Naive thymus-derived CD4-positive, alpha-beta T cell (primary cell): ENCODE data around the gene ACCS. TPM values are rescaled to one million over a fixed set of nuclear protein-coding genes. Genes with fewer than 3 reads are reported as not detected.

ENCODE experiments used
- ATAC-seq: fragments of 150-1000 bp; cut with Tn5 transposase; 2 replicates; pipeline ENCODE4 v1.10.0; 2021; ENCODE audit warnings: mild to moderate bottlenecking, moderate library complexity
- CTCF ChIA-PET: fragments of 350-600 bp; sonication (Branson Sonifier 250); formaldehyde crosslinking; loops from one replicate; lab custom pipeline; 2021; ENCODE audit warnings: antibody characterized with exemption; lab: Charles Lee
- POLR2A ChIA-PET: fragments of 350-600 bp; sonication (Branson Sonifier 250); formaldehyde crosslinking; loops from one replicate; lab custom pipeline; 2021; ENCODE audit warnings: antibody characterized with exemption, inconsistent platforms; lab: Charles Lee
- DNase-seq, 9 donors: peaks; one replicate each; pipeline versions ENCODE4 v3.0.0 to v3.0.0-alpha.2; 2020 to 2022; ENCODE audit warnings: mixed read lengths in 1 of 9
- H3K27ac ChIP-seq: one replicate; pipeline ENCODE4 v1.7.0; 2013; ENCODE audit warnings: mild to moderate bottlenecking, low read depth, low read length, moderate library complexity
- H3K27me3 ChIP-seq, 2 donors: one replicate each; pipeline ENCODE4 v1.7.0; 2013; ENCODE audit warnings: low read length in 2 of 2, mild to moderate bottlenecking in 2 of 2, moderate library complexity in 2 of 2; ENCODE audit not compliant: control insufficient read depth in 2 of 2, insufficient read depth in 2 of 2
- H3K36me3 ChIP-seq, 3 experiments: 1 replicate in 2 of 3; 2 replicates in 1 of 3; pipeline ENCODE4 v1.7.0; 2013; ENCODE audit warnings: low read length in 3 of 3, mild to moderate bottlenecking in 3 of 3, moderate library complexity in 1 of 3; ENCODE audit not compliant: insufficient read depth in 3 of 3, control insufficient read depth in 2 of 3
- H3K4me1 ChIP-seq, 2 donors: one replicate each; pipeline ENCODE4 v1.7.0; 2013; ENCODE audit warnings: low read length in 2 of 2, mild to moderate bottlenecking in 2 of 2, moderate library complexity in 1 of 2; ENCODE audit not compliant: control insufficient read depth in 2 of 2, insufficient read depth in 2 of 2
- H3K4me3 ChIP-seq: 2 replicates; pipeline ENCODE4 v1.7.0; 2013; ENCODE audit warnings: mild to moderate bottlenecking, low read length
- H3K9me3 ChIP-seq, 3 experiments: 1 replicate in 2 of 3; 2 replicates in 1 of 3; pipeline ENCODE4 v1.7.0; 2013; ENCODE audit warnings: low read length in 3 of 3; ENCODE audit not compliant: control insufficient read depth in 2 of 3
- H3K27ac Mint-ChIP-seq, 9 donors: one replicate each; pipeline ENCODE4 v1.8.0; 2020 to 2022; ENCODE audit warnings: mixed read lengths in 9 of 9, mild to moderate bottlenecking in 8 of 9, moderate library complexity in 5 of 9, inconsistent platforms in 2 of 9
- H3K27me3 Mint-ChIP-seq, 5 donors: one replicate each; pipeline ENCODE4 v1.8.0; 2021 to 2022; ENCODE audit warnings: mixed read lengths in 5 of 5, mild to moderate bottlenecking in 1 of 5
- H3K36me3 Mint-ChIP-seq, 5 donors: one replicate each; pipeline ENCODE4 v1.8.0; 2020 to 2022; ENCODE audit warnings: mixed read lengths in 5 of 5, mild to moderate bottlenecking in 3 of 5, inconsistent platforms in 1 of 5
- H3K4me1 Mint-ChIP-seq, 7 donors: one replicate each; pipeline ENCODE4 v1.8.0; 2020 to 2022; ENCODE audit warnings: mixed read lengths in 7 of 7, mild to moderate bottlenecking in 3 of 7, inconsistent platforms in 1 of 7
- H3K4me3 Mint-ChIP-seq, 10 donors: one replicate each; pipeline ENCODE4 v1.8.0; 2020 to 2022; ENCODE audit warnings: mild to moderate bottlenecking in 10 of 10, mixed read lengths in 10 of 10, moderate library complexity in 6 of 10, inconsistent platforms in 2 of 10
- H3K9me3 Mint-ChIP-seq, 11 donors: one replicate each; pipeline ENCODE4 v1.8.0; 2020 to 2022; ENCODE audit warnings: mixed read lengths in 11 of 11, mild to moderate bottlenecking in 4 of 11, inconsistent platforms in 1 of 11, moderate library complexity in 1 of 11
- intact Hi-C, 2 donors: fragments of 100-400 bp; cut with micrococcal nuclease; formaldehyde crosslinking; loops; one replicate each; pipeline ENCODE4 v1.15.1; 2023
- polyA plus RNA-seq, 2 donors: library from polyadenylated mRNA; unstranded; fragments of 300-500 nt; fragmentation: Illumina TruSeq; gene quantifications; one replicate each; pipeline ENCODE4 v1.2.3, GENCODE V29; 2021
- total RNA-seq, 6 experiments: library from RNA in 5 of 6; stranded (reverse) in 5 of 6; gene quantifications; 1 replicate in 5 of 6; 2 replicates in 1 of 6; pipeline ENCODE4 v1.2.3 and lab custom pipeline; 2021 to 2026

Gene ACCS
- total and polyA plus RNA-seq, 7 experiments from 2014 or later, result 1.4 to 79.2 (median 27.5) TPM

DNA sequence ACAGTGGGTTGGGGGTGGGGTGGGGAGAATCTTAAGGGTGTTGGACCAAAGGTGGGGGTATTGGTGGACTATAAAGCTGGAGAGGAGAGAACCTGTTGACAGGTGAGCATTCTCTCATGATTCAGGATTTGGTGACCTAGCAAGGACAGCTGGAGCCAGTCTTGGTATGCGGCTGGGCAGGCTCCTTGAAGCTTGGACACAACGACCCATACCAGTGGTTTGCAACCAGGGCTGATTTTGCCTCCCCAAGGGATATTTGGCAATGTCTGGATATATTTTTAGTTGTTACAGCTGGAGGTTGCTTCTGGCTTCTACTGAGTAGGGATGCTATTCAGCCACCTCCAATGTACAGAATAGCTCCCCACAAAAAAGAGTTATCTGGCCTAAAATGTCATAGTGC, 35.0 kb downstream of the ACCS start:
- H3K27me3 Mint-ChIP-seq, result no peaks in the 10 kb centered on the region
- H3K27ac ChIP-seq, result no peak overlapping the region
- H3K9me3 Mint-ChIP-seq, result no peaks in the 10 kb centered on the region
- H3K4me1 Mint-ChIP-seq, result peaks cover 25 to 73% (median 48%) of the 10 kb centered on the region in 7 donors
- H3K27me3 ChIP-seq, result no peaks in the 10 kb centered on the region
- peaks cover 5 to 7% of the 10 kb centered on the region in 2 donors for H3K4me1 ChIP-seq
- ChIA-PET CTCF (interaction anchor here (0.7 to 1.2 kb wide), 2 partner anchors 10 to 13 kb away, joined by 3 to 4 read pairs; no protein-coding TSS in a partner anchor), POLR2A (no interaction called here)
- no peak for DNase-seq
- no peaks in the 10 kb centered on the region for H3K9me3 ChIP-seq
- no peak overlapping the region for H3K4me3 Mint-ChIP-seq
- no peak for ATAC-seq
- H3K36me3 Mint-ChIP-seq, result peaks cover 0 to 6% (median 5%) of the 10 kb centered on the region in 5 donors
- peak overlapping the region in 1 of 9 donors; percentile 63 for H3K27ac Mint-ChIP-seq
- H3K4me3 ChIP-seq, result no peak overlapping the region
- intact Hi-C loops, result no loop called here
- H3K36me3 ChIP-seq, result no peaks in the 10 kb centered on the region

DNA sequence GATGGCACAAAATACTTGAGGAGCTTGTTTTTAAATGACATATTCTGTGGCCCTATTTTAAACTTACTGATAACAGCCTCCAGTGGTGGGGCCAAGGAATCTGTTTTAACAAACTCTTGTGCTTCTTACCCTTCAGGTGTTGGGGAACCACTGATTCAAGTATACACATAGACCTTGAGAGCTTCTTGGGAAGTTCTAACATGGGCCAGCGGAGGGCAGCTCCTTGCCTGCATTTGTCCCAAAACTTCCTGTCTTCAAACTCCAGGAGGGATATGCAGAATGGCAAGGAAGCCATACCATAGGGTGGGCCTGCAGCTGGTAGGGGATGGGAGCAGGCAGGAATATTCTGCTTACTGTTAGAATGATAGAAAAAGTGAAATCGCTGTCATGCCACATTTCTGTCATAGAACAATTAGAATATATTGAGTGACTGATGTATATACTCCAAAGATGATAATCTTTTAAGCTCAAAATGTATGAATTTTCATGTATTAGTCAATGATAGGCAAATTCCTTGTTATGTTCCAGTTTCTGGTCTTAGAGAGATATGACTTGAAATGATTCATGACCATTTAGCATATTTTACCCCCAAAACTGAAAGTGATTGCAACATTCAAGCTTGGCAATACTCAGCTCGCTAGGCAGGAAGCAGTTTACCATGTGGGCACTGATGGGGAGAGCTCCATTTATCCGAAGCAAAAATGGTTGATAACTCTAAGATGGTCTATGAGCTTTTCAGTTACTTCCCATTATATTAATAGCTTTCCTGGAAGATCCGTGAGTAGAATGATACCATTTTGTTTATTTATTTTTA, 38.6 kb downstream of the ACCS start:
- H3K9me3 ChIP-seq, result no peaks in the 10 kb centered on the region
- intact Hi-C loops, result no loop called here
- no peaks in the 10 kb centered on the region for H3K9me3 Mint-ChIP-seq
- no peaks in the 10 kb centered on the region for H3K4me1 ChIP-seq
- peaks cover 0 to 22% (median 10%) of the 10 kb centered on the region in 5 donors for H3K36me3 Mint-ChIP-seq
- H3K4me1 Mint-ChIP-seq, result peaks cover 11 to 47% (median 35%) of the 10 kb centered on the region in 7 donors
- CTCF ChIA-PET, result interaction anchor here (1.2 to 2.8 kb wide), 3 partner anchors 10 to 12 kb away, joined by 3 to 16 read pairs (median 4); partner anchors contain the start of gene EXT2
- POLR2A ChIA-PET, result no interaction called here
- H3K27ac ChIP-seq, result no peak overlapping the region
- H3K4me3 ChIP-seq, result no peak overlapping the region
- ATAC-seq, result no peak
- peaks cover 0 to 15% (median 0%) of the 10 kb centered on the region in 3 experiments for H3K36me3 ChIP-seq
- H3K27me3 Mint-ChIP-seq, result no peaks in the 10 kb centered on the region
- no peak overlapping the region for H3K4me3 Mint-ChIP-seq
- H3K27me3 ChIP-seq, result no peaks in the 10 kb centered on the region
- no peak overlapping the region for H3K27ac Mint-ChIP-seq
- no peak for DNase-seq

- POLR2A ChIA-PET, result no interaction called here
- intact Hi-C loops, result no loop called here
- H3K36me3 Mint-ChIP-seq, result peaks cover 6 to 39% (median 13%) of the 10 kb centered on the region in 5 donors
Measured at GRCh38 chr11:44108260-44108659, 42.2 kb downstream of the ACCS start.

DNA sequence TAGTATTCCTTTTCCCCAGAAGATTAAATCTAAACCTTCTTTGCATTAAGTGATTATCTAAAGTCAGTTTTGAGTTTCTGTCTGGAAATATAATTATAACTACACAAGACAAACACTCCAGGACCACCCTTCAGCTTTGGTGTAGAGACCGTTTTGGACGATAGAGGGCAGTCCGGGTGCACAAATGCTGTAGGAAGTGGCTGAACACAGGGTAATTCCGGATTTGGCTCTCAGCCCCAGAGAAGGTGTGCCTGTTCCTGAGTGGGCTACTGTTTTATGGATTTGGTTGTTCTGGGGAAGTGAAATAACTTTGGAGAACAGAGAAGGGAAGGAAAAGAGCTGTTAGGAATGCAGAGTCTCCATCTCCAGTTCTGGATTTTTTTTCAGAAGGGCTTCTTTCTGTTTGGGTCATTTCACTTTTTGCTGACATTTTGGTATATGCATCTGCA, 44.2 kb downstream of the ACCS start:
- H3K4me1 ChIP-seq, result no peaks in the 10 kb centered on the region
- H3K27me3 ChIP-seq, result no peaks in the 10 kb centered on the region
- no peak overlapping the region for H3K4me3 ChIP-seq
- Mint-ChIP-seq H3K9me3 (no peaks in the 10 kb centered on the region), H3K4me3 (peak overlapping the region in 3 of 10 donors; percentile 10 to 45 (median 25)), H3K27me3 (no peaks in the 10 kb centered on the region), H3K4me1 (peaks cover 6 to 14% (median 8%) of the 10 kb centered on the region in 7 donors), H3K36me3 (peaks cover 10 to 59% (median 24%) of the 10 kb centered on the region in 5 donors), H3K27ac (peak overlapping the region in 2 of 9 donors; percentile 30 to 74)
- peak in 8 of 9 donors; percentile 12 to 54 (median 38) for DNase-seq
- CTCF ChIA-PET, result interaction anchor here (0.5 to 2.2 kb wide), 2 partner anchors 16 to 58 kb away, joined by 3 to 6 read pairs; no protein-coding TSS in a partner anchor
- POLR2A ChIA-PET, result no interaction called here
- intact Hi-C loops, result loop anchor here (1.0 kb wide), 2 partner anchors 15 to 428 kb away; partner anchors contain the start of gene EXT2 (in 2 of the 2)
- ATAC-seq, result peak; percentile 91
- H3K9me3 ChIP-seq, result no peaks in the 10 kb centered on the region
- peaks cover 4 to 46% (median 4%) of the 10 kb centered on the region in 3 experiments for H3K36me3 ChIP-seq
- no peak overlapping the region for H3K27ac ChIP-seq

More at GRCh38 chr11:44108260-44108659, 42.2 kb downstream of the ACCS start:
- Histone ChIP-seq H3K36me3 (peaks cover 0 to 29% (median 4%) of the 10 kb centered on the region in 3 experiments), H3K4me3 (no peak overlapping the region), H3K27ac (no peak overlapping the region), H3K4me1 (no peaks in the 10 kb centered on the region), H3K9me3 (no peaks in the 10 kb centered on the region), H3K27me3 (no peaks in the 10 kb centered on the region)
- H3K4me3 Mint-ChIP-seq, result no peak overlapping the region
- H3K27me3 Mint-ChIP-seq, result no peaks in the 10 kb centered on the region
- CTCF ChIA-PET, result no interaction called here
- H3K9me3 Mint-ChIP-seq, result no peaks in the 10 kb centered on the region
- ATAC-seq (no peak), DNase-seq (no peak)
- H3K27ac Mint-ChIP-seq, result no peak overlapping the region
- H3K4me1 Mint-ChIP-seq, result peaks cover 9 to 23% (median 16%) of the 10 kb centered on the region in 7 donors

- H3K4me1 Mint-ChIP-seq, result peaks cover 6 to 16% (median 8%) of the 10 kb centered on the region in 7 donors
- H3K9me3 Mint-ChIP-seq, result no peaks in the 10 kb centered on the region
- Histone ChIP-seq H3K9me3 (no peaks in the 10 kb centered on the region), H3K4me3 (no peak overlapping the region), H3K27ac (no peak overlapping the region), H3K4me1 (no peaks in the 10 kb centered on the region), H3K27me3 (no peaks in the 10 kb centered on the region), H3K36me3 (peaks cover 4 to 53% (median 6%) of the 10 kb centered on the region in 3 experiments)
- H3K27ac Mint-ChIP-seq, result peak overlapping the region in 1 of 9 donors; percentile 33
- no peaks in the 10 kb centered on the region for H3K27me3 Mint-ChIP-seq
- H3K36me3 Mint-ChIP-seq, result peaks cover 11 to 72% (median 39%) of the 10 kb centered on the region in 5 donors
- ATAC-seq (no peak), DNase-seq (no peak)
- ChIA-PET POLR2A (no interaction called here), CTCF (interaction anchor here (0.9 kb wide), 1 partner anchor 17 kb away, joined by 3 read pairs; the partner anchor contains the start of gene EXT2)
- intact Hi-C loops, result no loop called here
- no peak overlapping the region for H3K4me3 Mint-ChIP-seq
Measured at GRCh38 chr11:44112091-44112821, 46.2 kb downstream of the ACCS start.

GRCh38 chr11:44113018-44113417, 46.9 kb downstream of the ACCS start:
- Mint-ChIP-seq H3K4me3 (no peak overlapping the region), H3K27ac (no peak overlapping the region), H3K27me3 (no peaks in the 10 kb centered on the region), H3K36me3 (peaks cover 12 to 70% (median 44%) of the 10 kb centered on the region in 5 donors), H3K9me3 (no peaks in the 10 kb centered on the region), H3K4me1 (peaks cover 6 to 16% (median 8%) of the 10 kb centered on the region in 7 donors)
- DNase-seq, result no peak
- no peak for ATAC-seq
- H3K36me3 ChIP-seq, result peaks cover 4 to 52% (median 7%) of the 10 kb centered on the region in 3 experiments
- ChIA-PET POLR2A (no interaction called here), CTCF (no interaction called here)
- no peaks in the 10 kb centered on the region for H3K4me1 ChIP-seq
- no peak overlapping the region for H3K4me3 ChIP-seq
- no peaks in the 10 kb centered on the region for H3K9me3 ChIP-seq
- intact Hi-C loops, result no loop called here
- H3K27me3 ChIP-seq, result no peaks in the 10 kb centered on the region
- no peak overlapping the region for H3K27ac ChIP-seq
